C4-2B (cell line): ENCODE data around the gene ROR1.

Experiments
- H3K27ac ChIP-seq: fragments of 450-650 bp; 2 replicates; pipeline ENCODE4 v1.5.1; 2017
- CTCF ChIP-seq: fragments of 450-650 bp; conservative IDR thresholded peaks from 2 replicates; pipeline ENCODE4 v1.5.1; 2017; ENCODE audit warnings: mild to moderate bottlenecking
- ZFX ChIP-seq: fragments of 450-650 bp; IDR thresholded peaks from 2 replicates; pipeline ENCODE4 v1.6.1; 2017

The ROR1 gene

GRCh38 chr1:64136296-64136695 is 362.5 kb downstream of the ROR1 start:
- no peak for TF ChIP-seq CTCF
- no peak for TF ChIP-seq ZFX

GRCh38 chr1:64136752-64137411 is 363.1 kb downstream of the ROR1 start:
- TF ChIP-seq CTCF (peak; percentile 95), ZFX (no peak)
- H3K27ac ChIP-seq: no peak overlapping the region

More at GRCh38 chr1:64136296-64136695, 362.5 kb downstream of the ROR1 start:
- no peak overlapping the region for H3K27ac ChIP-seq

- H3K27ac ChIP-seq: no peak overlapping the region
Measured at GRCh38 chr1:64137412-64137803, 363.6 kb downstream of the ROR1 start.

GRCh38 chr1:64139877-64140276 is 366.1 kb downstream of the ROR1 start:
- TF ChIP-seq ZFX: no peak
- no peak for TF ChIP-seq CTCF
- H3K27ac ChIP-seq: no peak overlapping the region

More at GRCh38 chr1:64137412-64137803, 363.6 kb downstream of the ROR1 start:
- TF ChIP-seq CTCF (peak; percentile 65), ZFX (no peak)

- H3K27ac ChIP-seq: no peak overlapping the region
- no peak for TF ChIP-seq ZFX
- TF ChIP-seq CTCF: no peak
Measured at GRCh38 chr1:64140596-64140995, 366.8 kb downstream of the ROR1 start.

GRCh38 chr1:64147045-64147724 is 373.4 kb downstream of the ROR1 start:
- no peak overlapping the region for H3K27ac ChIP-seq
- TF ChIP-seq ZFX: no peak
- TF ChIP-seq CTCF: no peak

GRCh38 chr1:64147759-64148158 is 373.9 kb downstream of the ROR1 start:
- no peak overlapping the region for H3K27ac ChIP-seq
- TF ChIP-seq ZFX: no peak

- TF ChIP-seq CTCF: no peak
- no peak for TF ChIP-seq ZFX
Measured at GRCh38 chr1:64150266-64150665, 376.4 kb downstream of the ROR1 start.

More at GRCh38 chr1:64150266-64150665, 376.4 kb downstream of the ROR1 start:
- no peak overlapping the region for H3K27ac ChIP-seq
